Astrocyte of the cerebellum (primary cell): Measurements from ENCODE around the gene SLC7A1.
A peak's percentile ranks its signal among the peaks of the same experiment; 100 is the strongest.

Experiments
- DNase-seq: peaks from one replicate; pipeline ENCODE4 v3.0.0-alpha.2; 2011; ENCODE audit warnings: low read depth
- H3K4me3 ChIP-seq: 2 replicates; pipeline ENCODE4 v1.5.1; 2011; ENCODE audit warnings: mild to moderate bottlenecking, low read depth, low read length, moderate library complexity
- CTCF ChIP-seq: IDR thresholded peaks from 2 replicates; pipeline ENCODE4 v1.5.1; 2012; ENCODE audit warnings: low read length, low read depth, moderate library complexity, mild to moderate bottlenecking; ENCODE audit errors: missing control alignments
- in situ Hi-C: cut with HindIII; loops from 2 replicates; pipeline ENCODE4 v1.10.0; 2017; ENCODE audit warnings: low sequenced_read_pairs

The SLC7A1 gene

GRCh38 chr13:29538652-29539040 is 56.8 kb downstream of the SLC7A1 start:
- no peak for DNase-seq
- no peak overlapping the region for H3K4me3 ChIP-seq
- in situ Hi-C loops: no loop called here
- no peak for TF ChIP-seq CTCF

DNA sequence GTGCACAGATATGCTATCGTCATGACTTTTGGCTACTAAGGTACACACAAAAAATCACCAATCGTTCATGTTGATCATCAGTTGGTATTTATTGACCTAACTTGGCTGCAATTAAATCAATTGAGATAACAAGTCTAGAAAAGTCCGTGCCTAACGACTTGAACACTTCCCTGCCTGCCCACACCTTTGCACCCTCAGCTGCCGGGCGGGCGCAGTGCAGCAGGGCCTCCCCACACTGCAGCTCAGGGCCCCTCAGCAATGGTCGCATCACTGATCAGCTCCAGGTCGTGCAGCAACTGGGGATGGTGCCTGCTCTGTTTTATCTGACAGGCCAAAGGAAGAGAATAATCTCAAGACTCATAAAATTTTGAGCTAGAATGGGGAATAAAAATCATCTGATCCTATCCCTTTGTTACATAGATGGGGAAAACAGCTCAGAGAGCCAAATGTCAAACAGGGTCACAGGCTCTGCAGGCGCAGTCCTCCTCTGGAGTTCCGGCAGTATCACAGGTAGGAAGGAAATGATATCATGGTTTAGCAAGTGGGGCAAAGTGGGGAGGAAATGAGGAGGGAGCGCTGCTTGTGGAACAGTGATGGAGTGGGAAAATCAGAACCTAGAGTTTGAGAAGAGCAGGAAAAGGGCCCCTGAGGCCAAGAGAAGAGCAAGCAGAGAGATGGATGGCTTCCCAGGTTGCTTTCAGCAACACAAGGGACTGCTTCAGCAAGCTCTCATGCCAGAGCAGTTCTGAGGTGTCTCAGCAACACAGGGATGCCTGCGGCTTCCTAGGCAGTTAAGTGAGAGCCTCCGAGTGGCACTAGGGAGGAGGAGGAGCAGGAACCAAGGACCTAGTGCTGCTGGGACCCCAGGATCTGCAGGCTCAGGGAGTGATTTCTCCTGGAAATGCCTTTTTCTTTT is 57.5 kb downstream of the SLC7A1 start:
- H3K4me3 ChIP-seq: no peak overlapping the region
- no peak for TF ChIP-seq CTCF
- no peak for DNase-seq
- in situ Hi-C loops: no loop called here

GRCh38 chr13:29536853-29537252 is 58.6 kb downstream of the SLC7A1 start:
- in situ Hi-C loops: no loop called here
- no peak for TF ChIP-seq CTCF
- DNase-seq: no peak
- no peak overlapping the region for H3K4me3 ChIP-seq

DNA sequence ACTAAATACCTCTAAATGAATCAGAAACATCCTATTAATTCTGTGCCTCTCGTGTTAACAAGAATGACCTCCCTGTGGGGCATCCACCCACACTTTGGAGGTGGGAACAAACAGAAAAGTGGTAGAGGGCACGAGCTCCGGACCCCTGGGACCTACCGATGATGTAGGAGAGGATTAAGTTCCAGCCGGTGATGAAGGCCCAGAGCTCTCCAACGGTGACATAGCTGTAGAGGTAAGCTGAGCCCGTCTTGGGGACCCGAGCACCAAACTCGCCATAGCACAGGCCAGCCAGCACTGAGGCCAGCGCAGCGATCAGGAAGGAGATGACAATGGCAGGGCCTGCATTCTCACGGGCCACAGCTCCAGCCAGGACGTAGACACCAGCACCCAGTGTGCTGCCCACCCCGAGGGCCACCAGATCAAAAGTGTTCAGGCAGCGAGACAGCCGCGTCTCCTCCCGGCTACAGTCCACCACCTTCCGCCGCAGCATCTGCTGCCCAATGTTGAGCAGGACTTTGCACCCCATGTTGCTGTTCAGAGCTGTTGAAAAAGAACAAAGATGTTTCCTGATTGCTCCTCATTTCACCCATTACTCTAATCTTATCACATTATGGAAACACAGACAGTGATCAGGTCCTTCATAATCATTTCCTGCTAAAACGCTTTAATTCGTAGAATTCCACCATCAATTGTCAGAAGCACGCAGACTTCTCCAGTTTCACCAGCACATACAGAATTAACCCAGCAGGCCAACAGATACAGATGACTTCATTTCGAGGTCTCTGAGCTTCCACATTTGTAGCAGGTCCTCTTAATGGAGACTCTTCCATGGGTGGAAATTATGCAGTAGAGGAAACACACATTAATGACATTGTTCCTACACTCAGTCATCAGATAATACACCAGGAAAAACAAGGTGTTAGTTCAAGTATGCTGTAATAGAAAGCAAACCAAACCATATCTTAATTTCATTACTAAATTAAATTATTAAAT is 59.5 kb downstream of the SLC7A1 start:
- no peak for TF ChIP-seq CTCF
- in situ Hi-C loops: no loop called here
- no peak for DNase-seq
- no peak overlapping the region for H3K4me3 ChIP-seq

GRCh38 chr13:29534083-29534482 is 61.4 kb downstream of the SLC7A1 start:
- TF ChIP-seq CTCF: no peak
- in situ Hi-C loops: no loop called here
- DNase-seq: no peak
- no peak overlapping the region for H3K4me3 ChIP-seq

GRCh38 chr13:29532821-29533220 is 62.7 kb downstream of the SLC7A1 start:
- in situ Hi-C loops: no loop called here
- peak; percentile 85 for DNase-seq
- no peak for TF ChIP-seq CTCF
- no peak overlapping the region for H3K4me3 ChIP-seq
